Activated CD8-positive, alpha-beta memory T cell treated with anti-CD3 and anti-CD28 coated beads, Interleukin-2, amount 50 U/mL, for 24 hours (primary cell): ENCODE data around the gene HM13.
"Not testable (repeated sequence)": the region's sequence is repeated elsewhere in the genome, so short reads cannot be mapped to it uniquely, and the experiment has no call there.

ENCODE experiments used
- DNase-seq: peaks from one replicate; pipeline ENCODE4 v3.0.0-alpha.2; 2020; ENCODE audit errors: extremely low read depth

HM13 gene

GRCh38 chr20:31566658-31567379, 52.6 kb downstream of the HM13 start:
- no peak for DNase-seq

- no peak for DNase-seq
Measured at GRCh38 chr20:31567380-31567720, 53.1 kb downstream of the HM13 start.

- no peak for DNase-seq
Measured at GRCh38 chr20:31568041-31568731, 53.9 kb downstream of the HM13 start.

- DNase-seq, result no peak
Measured at GRCh38 chr20:31568773-31569162, 54.5 kb downstream of the HM13 start.

- DNase-seq, result peak; percentile 37
Measured at GRCh38 chr20:31569163-31570020, 55.1 kb downstream of the HM13 start.

- no peak for DNase-seq
Measured at GRCh38 chr20:31570021-31570463, 55.8 kb downstream of the HM13 start.

GRCh38 chr20:31570735-31571617, 56.7 kb downstream of the HM13 start:
- DNase-seq, result no peak

- DNase-seq, result no peak
Measured at GRCh38 chr20:31572042-31572700, 57.9 kb downstream of the HM13 start.

GRCh38 chr20:31572701-31573554, 58.7 kb downstream of the HM13 start:
- DNase-seq, result peak; percentile 49

- DNase-seq, result no peak
Measured at GRCh38 chr20:31573555-31574321, 59.5 kb downstream of the HM13 start.

- not testable (repeated sequence) for DNase-seq
Measured at GRCh38 chr20:31574986-31575385, 60.7 kb downstream of the HM13 start.

- no peak for DNase-seq
Measured at GRCh38 chr20:31576751-31577150, 62.5 kb downstream of the HM13 start.

- no peak for DNase-seq
Measured at GRCh38 chr20:31577194-31577593, 63.0 kb downstream of the HM13 start.

GRCh38 chr20:31578448-31579138, 64.4 kb downstream of the HM13 start:
- no peak for DNase-seq

GRCh38 chr20:31579245-31579644, 65.0 kb downstream of the HM13 start:
- no peak for DNase-seq

- not testable (repeated sequence) for DNase-seq
Measured at GRCh38 chr20:31579941-31580651, 65.9 kb downstream of the HM13 start.

- no peak for DNase-seq
Measured at GRCh38 chr20:31580706-31581105, 66.5 kb downstream of the HM13 start.

- DNase-seq, result no peak
Measured at GRCh38 chr20:31581391-31581790, 67.1 kb downstream of the HM13 start.
